CD4-positive, alpha-beta T cell treated with Interleukin-4 for 4 hours (primary cell): ENCODE measurements around the gene CABLES1.
"Not testable (repeated sequence)": the region's sequence is repeated elsewhere in the genome, so short reads cannot be mapped to it uniquely, and the experiment has no call there.

Source experiments
- DNase-seq: peaks from one replicate; pipeline ENCODE4 v3.0.0-alpha.2; 2020

Gene CABLES1

GRCh38 chr18:23227726-23228070, 92.4 kb downstream of the CABLES1 start:
- no peak for DNase-seq

- no peak for DNase-seq
Measured at GRCh38 chr18:23228102-23229061, 93.1 kb downstream of the CABLES1 start.

GRCh38 chr18:23229472-23229871, 94.2 kb downstream of the CABLES1 start:
- no peak for DNase-seq

GRCh38 chr18:23230686-23231085, 95.4 kb downstream of the CABLES1 start:
- DNase-seq, result no peak

GRCh38 chr18:23231340-23232021, 96.2 kb downstream of the CABLES1 start:
- peak; percentile 81 for DNase-seq

- DNase-seq, result peak; percentile 4
Measured at GRCh38 chr18:23232331-23232730, 97.0 kb downstream of the CABLES1 start.

- DNase-seq, result no peak
Measured at GRCh38 chr18:23234619-23235018, 99.3 kb downstream of the CABLES1 start.

- no peak for DNase-seq
Measured at GRCh38 chr18:23235336-23235735, 100.1 kb downstream of the CABLES1 start.

- no peak for DNase-seq
Measured at GRCh38 chr18:23235860-23236259, 100.6 kb downstream of the CABLES1 start.

- DNase-seq, result no peak
Measured at GRCh38 chr18:23236876-23237468, 101.7 kb downstream of the CABLES1 start.

GRCh38 chr18:23237524-23238151, 102.4 kb downstream of the CABLES1 start:
- peak; percentile 13 for DNase-seq

- no peak for DNase-seq
Measured at GRCh38 chr18:23238152-23238531, 102.9 kb downstream of the CABLES1 start.

GRCh38 chr18:23238651-23239349, 103.5 kb downstream of the CABLES1 start:
- no peak for DNase-seq

GRCh38 chr18:23239350-23239692, 104.0 kb downstream of the CABLES1 start:
- DNase-seq, result no peak

GRCh38 chr18:23239885-23240608, 104.8 kb downstream of the CABLES1 start:
- DNase-seq, result no peak

GRCh38 chr18:23240609-23240930, 105.3 kb downstream of the CABLES1 start:
- no peak for DNase-seq

GRCh38 chr18:23241833-23242496, 106.7 kb downstream of the CABLES1 start:
- DNase-seq, result not testable (repeated sequence)

- DNase-seq, result no peak
Measured at GRCh38 chr18:23243178-23243577, 107.9 kb downstream of the CABLES1 start.

- DNase-seq, result no peak
Measured at GRCh38 chr18:23243816-23244215, 108.5 kb downstream of the CABLES1 start.

- no peak for DNase-seq
Measured at GRCh38 chr18:23244401-23244800, 109.1 kb downstream of the CABLES1 start.

- no peak for DNase-seq
Measured at GRCh38 chr18:23245461-23245860, 110.2 kb downstream of the CABLES1 start.

- DNase-seq, result no peak
Measured at GRCh38 chr18:23247331-23247730, 112.0 kb downstream of the CABLES1 start.
